Peyer's patch (tissue), 4 donors: Measurements from ENCODE around the gene NFS1.

Source experiments
- POLR2A ChIP-seq, 2 donors: fragments of 450-650 bp; IDR thresholded peaks; one replicate each; pipeline ENCODE4 v1.5.1; 2017; ENCODE audit warnings: antibody characterized with exemption in 2 of 2, mild to moderate bottlenecking in 2 of 2, moderate library complexity in 2 of 2
- TF ChIP-seq, protein P1 (sequence below), 6 experiments: fragments of 450-650 bp in 4 of 6; fragments of 200-600 bp in 2 of 6; sonication (generic) in 1 of 6; IDR thresholded peaks; one replicate each; pipeline ENCODE4 v1.5.1; 2017 to 2019; ENCODE audit warnings: antibody characterized with exemption in 6 of 6, mild to moderate bottlenecking in 3 of 6, moderate library complexity in 1 of 6

- TF ChIP-seq, protein P1, sequence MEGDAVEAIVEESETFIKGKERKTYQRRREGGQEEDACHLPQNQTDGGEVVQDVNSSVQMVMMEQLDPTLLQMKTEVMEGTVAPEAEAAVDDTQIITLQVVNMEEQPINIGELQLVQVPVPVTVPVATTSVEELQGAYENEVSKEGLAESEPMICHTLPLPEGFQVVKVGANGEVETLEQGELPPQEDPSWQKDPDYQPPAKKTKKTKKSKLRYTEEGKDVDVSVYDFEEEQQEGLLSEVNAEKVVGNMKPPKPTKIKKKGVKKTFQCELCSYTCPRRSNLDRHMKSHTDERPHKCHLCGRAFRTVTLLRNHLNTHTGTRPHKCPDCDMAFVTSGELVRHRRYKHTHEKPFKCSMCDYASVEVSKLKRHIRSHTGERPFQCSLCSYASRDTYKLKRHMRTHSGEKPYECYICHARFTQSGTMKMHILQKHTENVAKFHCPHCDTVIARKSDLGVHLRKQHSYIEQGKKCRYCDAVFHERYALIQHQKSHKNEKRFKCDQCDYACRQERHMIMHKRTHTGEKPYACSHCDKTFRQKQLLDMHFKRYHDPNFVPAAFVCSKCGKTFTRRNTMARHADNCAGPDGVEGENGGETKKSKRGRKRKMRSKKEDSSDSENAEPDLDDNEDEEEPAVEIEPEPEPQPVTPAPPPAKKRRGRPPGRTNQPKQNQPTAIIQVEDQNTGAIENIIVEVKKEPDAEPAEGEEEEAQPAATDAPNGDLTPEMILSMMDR (IDR thresholded peaks at IDR 0.05): no peak
- no peak for TF ChIP-seq POLR2A (IDR thresholded peaks at IDR 0.05)
Observed at GRCh38 chr20:35654415-35654814, 44.7 kb downstream of the NFS1 start.
